ENCODE data around the gene HSPA9. TPM values are rescaled to one million over a fixed set of nuclear protein-coding genes. Genes with fewer than 3 reads are reported as not detected.

The HSPA9 gene
- total and polyA plus RNA-seq, 9 of the 15 experiments (the other 6 are each of a cell fraction or from before 2014, with no cell fraction given) = 195 to 583 (median 514) TPM

DNA sequence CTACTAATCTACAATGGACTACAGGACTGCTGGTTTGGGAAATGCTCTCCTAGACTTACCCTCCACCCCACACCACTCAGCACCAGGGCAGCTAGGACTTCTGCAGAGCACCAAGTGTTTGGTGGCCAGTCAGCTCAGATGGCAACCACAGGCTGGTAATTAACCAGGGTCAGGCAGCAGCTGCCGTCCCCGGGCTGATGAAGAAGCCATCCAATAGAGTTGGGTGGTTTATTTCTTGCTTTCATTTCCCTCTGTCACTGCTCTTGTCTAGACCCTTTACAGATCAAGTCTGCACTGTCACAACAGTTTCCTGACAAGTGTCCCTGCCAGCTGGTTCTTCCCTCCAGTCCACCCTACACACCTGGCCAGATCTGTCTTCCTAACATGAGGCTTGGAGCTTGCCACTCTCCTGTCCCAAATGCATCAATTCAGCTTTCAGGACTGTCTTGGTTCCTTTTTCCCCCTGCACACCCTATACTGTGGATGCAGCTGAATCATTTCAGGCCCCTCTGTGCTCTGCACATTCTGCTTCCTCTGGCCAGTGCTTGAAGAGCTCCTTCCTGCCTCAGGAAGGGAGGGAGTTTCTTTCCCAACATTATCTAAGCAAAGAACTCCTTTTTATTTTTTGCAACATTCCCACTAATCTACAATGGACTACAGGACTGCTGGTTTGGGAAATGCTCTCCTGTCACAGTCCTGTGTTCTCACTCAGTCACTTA is 30.2 kb upstream of the HSPA9 start:
- ATAC-seq (no peak), FAIRE-seq (no peak), DNase-seq (ENCODE audit: extremely low read depth in 1 of 4, low spot score in 3 of 4) (no peak)
- Histone ChIP-seq H3K4me1 (replicated peaks in 1 of 2; ENCODE audit: control insufficient read depth in 2 of 2, insufficient read depth in 2 of 2, low read length in 2 of 2) (peaks cover 0 to 6% of the 10 kb centered on the region in 2 experiments; a peak in 3 of 5 replicates), H3K9me1 (ENCODE audit: control insufficient read depth, insufficient read depth, low read length) (no peaks in the 10 kb centered on the region), H3K79me2 (ENCODE audit: control insufficient read depth, insufficient read depth, low read length) (no peaks in the 10 kb centered on the region), H4K20me1 (replicated peaks; ENCODE audit: control insufficient read depth, insufficient read depth, low read length) (no peaks in the 10 kb centered on the region), H3K36me3 (ENCODE audit: control insufficient read depth, insufficient read depth, low read length) (no peaks in the 10 kb centered on the region), H3K27ac (ENCODE audit: extremely low read depth, low read depth, low read length) (no peak overlapping the region), H3K9ac (ENCODE audit: insufficient read depth in 1 of 2, low read depth in 2 of 2, low read length in 2 of 2) (peak overlapping the region in 1 of 2 experiments; percentile 10; a peak in 1 of 4 replicates), H3K27me3 (ENCODE audit: control insufficient read depth in 2 of 2, insufficient read depth in 2 of 2, low read length in 2 of 2) (peaks cover 12 to 15% of the 10 kb centered on the region in 2 experiments; a peak in 4 of 5 replicates), H3K9me3 (replicated peaks; ENCODE audit: control insufficient read depth, insufficient read depth, low read depth, low read length) (no peaks in the 10 kb centered on the region), H3K4me2 (ENCODE audit: insufficient read depth, low read length) (no peak overlapping the region), H2AFZ (ENCODE audit: low read depth, low read length) (no peak overlapping the region), H3K4me3 (no peak overlapping the region)
- no TSS peak for BruUV-seq (replicated peaks)
- POLR2A ChIA-PET = interaction anchor here (0.5 to 1.2 kb wide), 6 partner anchors 8 to 1010 kb away, joined by 3 to 4 read pairs (median 4); no protein-coding TSS in a partner anchor
- CTCF ChIA-PET (ENCODE audit: low intra/inter-chr PET ratio) = interaction anchor here (0.7 kb wide), 1 partner anchor 34 kb away, joined by 3 read pairs; no protein-coding TSS in a partner anchor
- 8% methylated on average over 2 of the region's 2 CpGs for WGBS (ENCODE audit: insufficient coverage, low coverage, missing lambda C conversion rate)
- in situ Hi-C loops (cut with MboI) (no loop called here), intact Hi-C loops (cut with micrococcal nuclease) (no loop called here)
- TF ChIP-seq BCOR (IDR thresholded peaks at IDR 0.05) (no peak), HMG20B (CRISPR knock-in tag; IDR thresholded peaks at IDR 0.05) (no peak), GMEB1 (CRISPR knock-in tag; IDR thresholded peaks at IDR 0.05) (no peak), GTF2A2 (tag; IDR thresholded peaks at IDR 0.05) (no peak), RBM14 (IDR thresholded peaks at IDR 0.05; ENCODE audit: borderline replicate concordance, insufficient read depth, low read depth, low read length) (no peak)
- TF ChIP-seq, protein P1, sequence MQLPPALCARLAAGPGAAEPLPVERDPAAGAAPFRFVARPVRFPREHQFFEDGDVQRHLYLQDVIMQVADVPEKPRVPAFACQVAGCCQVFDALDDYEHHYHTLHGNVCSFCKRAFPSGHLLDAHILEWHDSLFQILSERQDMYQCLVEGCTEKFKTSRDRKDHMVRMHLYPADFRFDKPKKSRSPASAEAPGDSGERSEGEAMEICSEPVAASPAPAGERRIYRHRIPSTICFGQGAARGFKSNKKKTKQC (CRISPR knock-in tag; IDR thresholded peaks at IDR 0.05) = no peak

All from K562 (cell line).